Endothelial cell of umbilical vein (primary cell): ENCODE results near the gene GATA6. TPM values are rescaled to one million over a fixed set of nuclear protein-coding genes. Genes with fewer than 3 reads are reported as not detected.

ENCODE experiments used
- BruUV-seq: library from RNA; stranded (reverse); fragments of 400-500 nt; replicated peaks from 2 replicates; lab custom pipeline; 2021; lab: Mats Ljungman, UMichigan
- CTCF ChIA-PET: fragments of 300-600, 350-600 bp; sonication (Branson Sonifier 250); formaldehyde crosslinking; loops from one replicate; lab custom pipeline; 2021; ENCODE audit warnings: antibody characterized with exemption, inconsistent platforms; lab: Charles Lee
- POLR2A ChIA-PET: fragments of 300-600, 350-600 bp; sonication (Branson Sonifier 250); formaldehyde crosslinking; loops from one replicate; lab custom pipeline; 2021; ENCODE audit warnings: antibody characterized with exemption, inconsistent platforms; lab: Charles Lee
- DNase-seq: peaks from one replicate; pipeline ENCODE4 v3.0.0-alpha.2; 2011; ENCODE audit warnings: low read depth, low spot score
- FAIRE-seq: peaks from 2 replicates; lab custom pipeline; 2011; peaks lifted over from hg19 to GRCh38; lab: Jason Lieb, UNC
- H2AFZ ChIP-seq: 2 replicates; pipeline ENCODE4 v1.6.0; 2012; ENCODE audit warnings: low read depth, low read length, control low read depth, inconsistent platforms
- H3K27ac ChIP-seq: 2 replicates; pipeline ENCODE4 v1.5.1; 2011; ENCODE audit warnings: low read depth, mild to moderate bottlenecking, control low read depth, low read length, moderate library complexity; ENCODE audit not compliant: insufficient read depth
- H3K27me3 ChIP-seq, 2 experiments: 2 replicates each; pipeline versions ENCODE4 v1.6.0 to v1.6.1; 2011; ENCODE audit warnings: low read length in 2 of 2, mixed read lengths in 1 of 2; ENCODE audit not compliant: control insufficient read depth in 2 of 2, insufficient read depth in 2 of 2
- H3K36me3 ChIP-seq, 2 experiments: 2 replicates in 1 of 2; 3 replicates in 1 of 2; pipeline ENCODE4 v1.5.1; 2011; ENCODE audit warnings: low read length in 2 of 2, mild to moderate bottlenecking in 1 of 2, moderate library complexity in 1 of 2; ENCODE audit not compliant: control insufficient read depth in 2 of 2, insufficient read depth in 2 of 2; ENCODE audit errors: extremely low read depth in 1 of 2
- H3K4me1 ChIP-seq: 3 replicates; pipeline ENCODE4 v1.5.1; 2011; ENCODE audit warnings: mild to moderate bottlenecking, low read length; ENCODE audit not compliant: control insufficient read depth, insufficient read depth; ENCODE audit errors: extremely low read depth
- H3K4me2 ChIP-seq: 2 replicates; pipeline ENCODE4 v1.6.1; 2011; ENCODE audit warnings: low read length, control low read depth, mixed read lengths; ENCODE audit not compliant: insufficient read depth
- H3K4me3 ChIP-seq, 3 experiments: fragments of 200-600 bp in 1 of 3; sonication (generic), shearing (Covaris generic) in 1 of 3; replicated peaks in 1 of 3; 2 replicates each; pipeline ENCODE4 v1.5.1; 2011 to 2016; ENCODE audit warnings: control low read depth in 3 of 3, low read length in 3 of 3, mild to moderate bottlenecking in 2 of 3, inconsistent platforms in 1 of 3, low read depth in 1 of 3, moderate library complexity in 1 of 3; ENCODE audit not compliant: insufficient read depth in 1 of 3
- H3K79me2 ChIP-seq: 2 replicates; pipeline ENCODE4 v1.6.0; 2012; ENCODE audit warnings: low read length, inconsistent platforms; ENCODE audit not compliant: control insufficient read depth, insufficient read depth
- H3K9ac ChIP-seq: replicated peaks from 2 replicates; pipeline ENCODE3; 2011; ENCODE audit warnings: low read length, control low read depth; ENCODE audit not compliant: insufficient read depth; ENCODE audit errors: extremely low read depth
- H3K9me1 ChIP-seq: replicated peaks from 3 replicates; pipeline ENCODE4 v1.6.0; 2011; ENCODE audit warnings: mild to moderate bottlenecking, low read length; ENCODE audit not compliant: control insufficient read depth, insufficient read depth; ENCODE audit errors: extremely low read depth
- H3K9me3 ChIP-seq: replicated peaks from 2 replicates; pipeline ENCODE4 v1.5.1; 2012; ENCODE audit warnings: low read length, inconsistent platforms; ENCODE audit not compliant: control insufficient read depth, insufficient read depth
- H4K20me1 ChIP-seq: replicated peaks from 2 replicates; pipeline ENCODE3; 2011; ENCODE audit warnings: mild to moderate bottlenecking, low read length; ENCODE audit not compliant: control insufficient read depth, insufficient read depth; ENCODE audit errors: extremely low read depth
- EZH2 ChIP-seq: IDR thresholded peaks from 2 replicates; pipeline ENCODE4 v1.6.1; 2012; ENCODE audit warnings: borderline replicate concordance, low read depth, mild to moderate bottlenecking, moderate library complexity, low read length, inconsistent platforms; ENCODE audit not compliant: severe bottlenecking
- FOS ChIP-seq: IDR thresholded peaks from 2 replicates; pipeline ENCODE4 v1.6.1; 2011; ENCODE audit warnings: mild to moderate bottlenecking, low read length, moderate library complexity, borderline replicate concordance; ENCODE audit not compliant: insufficient read depth
- GATA2 ChIP-seq: IDR thresholded peaks from 2 replicates; pipeline ENCODE4 v1.7.0; 2011; ENCODE audit warnings: low read depth, mild to moderate bottlenecking, moderate library complexity, mixed read lengths, low read length; ENCODE audit not compliant: insufficient read length, insufficient read depth
- JUN ChIP-seq: IDR thresholded peaks from 2 replicates; pipeline ENCODE4 v1.6.1; 2011; ENCODE audit warnings: borderline replicate concordance, low read depth; ENCODE audit not compliant: insufficient read length, insufficient read depth
- MYC ChIP-seq: IDR thresholded peaks from one replicate; pipeline ENCODE4 v1.6.1; 2011; ENCODE audit warnings: mild to moderate bottlenecking, low read depth, low read length
- POLR2A ChIP-seq: IDR thresholded peaks from 2 replicates; pipeline ENCODE4 v1.6.1; 2012; ENCODE audit warnings: low read depth, mild to moderate bottlenecking, control low read depth, low read length
- dilution Hi-C: fragments of 300-500 bp; cut with MboI; formaldehyde crosslinking; loops from one replicate; pipeline ENCODE4 v1.15.0; 2019; ENCODE audit warnings: low sequenced_read_pairs; ENCODE audit not compliant: extremely low pct_ligation_motif_present
- intact Hi-C: fragments of 100-400 bp; cut with micrococcal nuclease; formaldehyde crosslinking; loops from one replicate; pipeline ENCODE4 v1.10.0; 2022
- polyA plus RNA-seq, 4 experiments: library from polyadenylated mRNA; depleted of rRNA in 3 of 4; stranded (reverse) in 3 of 4; unstranded in 1 of 4; fragments of >200 nt; gene quantifications; 2 replicates each; pipeline versions ENCODE4 v1.2.1 to v1.2.3, GENCODE V29; 2011 to 2012; ENCODE audit warnings: missing spikeins in 1 of 4
- total RNA-seq: library from RNA; stranded (reverse); gene quantifications from 2 replicates; pipeline ENCODE4 v1.2.3, GENCODE V29; 2021
- TF ChIP-seq, protein P1 (sequence below), 2 donors: IDR thresholded peaks; 1 replicate in 1 of 2; 2 replicates in 1 of 2; pipeline ENCODE4 v1.5.1; 2011; ENCODE audit warnings: low read length in 2 of 2, mild to moderate bottlenecking in 2 of 2, moderate library complexity in 2 of 2, control low read depth in 1 of 2, inconsistent platforms in 1 of 2, low read depth in 1 of 2; ENCODE audit not compliant: insufficient read depth in 1 of 2; ENCODE audit errors: extremely low read depth in 1 of 2
- TF ChIP-seq, protein P2 (sequence below): IDR thresholded peaks from 2 replicates; pipeline ENCODE4 v1.6.1; 2011; ENCODE audit not compliant: insufficient read depth, insufficient read length

The GATA6 gene
- total and polyA plus RNA-seq, 2 donors (not counting 3 experiments of a cell fraction or from before 2014, with no cell fraction given) = 4.1 to 14.6 TPM

DNA sequence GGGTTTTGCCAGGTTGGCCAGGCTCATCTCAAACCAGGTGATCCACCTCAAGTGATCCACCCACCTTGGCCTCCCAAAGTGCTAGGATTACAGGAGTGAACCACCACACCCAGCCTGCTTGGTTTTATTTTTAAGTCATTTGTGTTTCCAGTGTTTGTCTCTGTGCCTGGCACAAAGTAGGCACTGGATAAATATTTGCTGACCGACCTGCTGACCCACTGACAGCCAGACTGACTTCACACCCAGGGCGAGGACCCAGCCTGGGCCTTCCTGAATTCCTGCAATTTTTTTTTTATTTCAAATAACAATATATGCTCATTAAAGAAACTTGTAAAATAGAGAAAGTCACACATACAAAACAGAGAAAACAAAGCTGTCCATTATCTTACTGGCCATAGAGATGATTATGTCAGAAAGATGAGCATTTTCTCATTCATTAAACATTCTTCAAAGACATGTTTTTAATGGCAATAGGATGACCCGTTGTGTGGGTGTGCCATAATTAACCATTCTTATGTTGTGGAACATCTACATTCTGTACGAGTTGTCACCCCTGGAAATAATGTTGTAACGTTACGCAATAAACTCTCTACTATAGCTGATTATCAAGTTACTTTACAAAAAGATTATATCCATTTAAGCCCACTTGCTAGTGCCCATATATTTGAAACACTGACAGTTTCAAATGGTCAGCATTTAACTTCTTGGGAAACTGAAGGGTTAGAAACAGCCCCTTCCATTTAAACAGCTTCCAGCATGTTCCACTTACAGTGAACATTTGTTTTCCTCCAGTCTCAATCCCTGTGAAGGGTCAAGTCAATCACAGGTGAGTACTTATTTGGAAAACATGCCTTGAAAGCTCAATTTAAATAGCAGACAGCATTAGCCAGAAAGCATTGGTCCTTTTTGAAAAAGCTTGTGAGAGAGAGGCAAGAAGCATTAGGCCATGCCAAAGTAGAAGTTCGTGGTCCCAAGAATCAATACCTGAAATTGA lies 25.7 kb upstream of the GATA6 start:
- no TSS peak for BruUV-seq
- no peaks in the 10 kb centered on the region for H3K4me1 ChIP-seq
- TF ChIP-seq MYC (no peak), JUN (no peak), POLR2A (no peak), GATA2 (no peak)
- H3K9me3 ChIP-seq = no peaks in the 10 kb centered on the region
- intact Hi-C loops (no loop called here), dilution Hi-C loops (no loop called here)
- no peaks in the 10 kb centered on the region for H4K20me1 ChIP-seq
- H3K4me2 ChIP-seq = no peak overlapping the region
- H3K36me3 ChIP-seq = no peaks in the 10 kb centered on the region
- POLR2A ChIA-PET = no interaction called here
- no peaks in the 10 kb centered on the region for H3K79me2 ChIP-seq
- no peak for FAIRE-seq
- peaks cover 11 to 18% of the 10 kb centered on the region in 2 experiments for H3K27me3 ChIP-seq
- CTCF ChIA-PET = interaction anchor here (0.6 to 1.1 kb wide), 2 partner anchors 12 to 59 kb away, joined by 3 to 6 read pairs; no protein-coding TSS in a partner anchor
- H3K9ac ChIP-seq = no peak overlapping the region
- no peaks in the 10 kb centered on the region for H3K9me1 ChIP-seq
- H3K27ac ChIP-seq = no peak overlapping the region
- no peak overlapping the region for H2AFZ ChIP-seq
- DNase-seq = no peak
- no peak overlapping the region for H3K4me3 ChIP-seq

DNA sequence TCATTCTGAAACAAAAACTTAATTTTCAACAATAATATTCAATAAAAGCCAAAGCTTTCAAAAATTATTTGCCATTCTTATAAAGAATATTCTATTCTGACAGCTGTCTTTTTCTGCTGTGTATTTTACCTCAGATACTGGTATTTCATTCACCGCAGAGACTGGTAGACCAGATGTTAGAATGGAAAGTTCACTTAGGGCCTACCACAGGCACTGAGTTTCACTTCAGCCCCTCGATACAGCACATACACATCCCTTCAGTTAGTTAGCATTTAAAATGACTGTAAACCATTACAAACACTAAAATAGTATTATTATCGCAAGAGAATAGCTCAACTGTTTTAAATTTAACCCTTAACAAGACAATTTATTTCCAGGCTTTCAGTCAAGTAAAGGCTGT lies 24.2 kb upstream of the GATA6 start:
- DNase-seq = no peak
- no peaks in the 10 kb centered on the region for H3K79me2 ChIP-seq
- H3K9ac ChIP-seq = no peak overlapping the region
- H3K4me3 ChIP-seq = no peak overlapping the region
- dilution Hi-C loops = no loop called here
- no peaks in the 10 kb centered on the region for H4K20me1 ChIP-seq
- H3K9me3 ChIP-seq = no peaks in the 10 kb centered on the region
- CTCF ChIA-PET = interaction anchor here (0.9 to 1.6 kb wide), 4 partner anchors 9 to 438 kb away, joined by 3 to 6 read pairs (median 3); no protein-coding TSS in a partner anchor
- intact Hi-C loops = no loop called here
- no peaks in the 10 kb centered on the region for H3K9me1 ChIP-seq
- H3K4me2 ChIP-seq = no peak overlapping the region
- no peak overlapping the region for H2AFZ ChIP-seq
- peaks cover 13 to 20% of the 10 kb centered on the region in 2 experiments for H3K27me3 ChIP-seq
- H3K36me3 ChIP-seq = no peaks in the 10 kb centered on the region
- POLR2A ChIA-PET = no interaction called here
- no peak for FAIRE-seq
- TF ChIP-seq GATA2 (no peak), FOS (no peak), EZH2 (no peak), JUN (no peak)
- TF ChIP-seq, protein P1, sequence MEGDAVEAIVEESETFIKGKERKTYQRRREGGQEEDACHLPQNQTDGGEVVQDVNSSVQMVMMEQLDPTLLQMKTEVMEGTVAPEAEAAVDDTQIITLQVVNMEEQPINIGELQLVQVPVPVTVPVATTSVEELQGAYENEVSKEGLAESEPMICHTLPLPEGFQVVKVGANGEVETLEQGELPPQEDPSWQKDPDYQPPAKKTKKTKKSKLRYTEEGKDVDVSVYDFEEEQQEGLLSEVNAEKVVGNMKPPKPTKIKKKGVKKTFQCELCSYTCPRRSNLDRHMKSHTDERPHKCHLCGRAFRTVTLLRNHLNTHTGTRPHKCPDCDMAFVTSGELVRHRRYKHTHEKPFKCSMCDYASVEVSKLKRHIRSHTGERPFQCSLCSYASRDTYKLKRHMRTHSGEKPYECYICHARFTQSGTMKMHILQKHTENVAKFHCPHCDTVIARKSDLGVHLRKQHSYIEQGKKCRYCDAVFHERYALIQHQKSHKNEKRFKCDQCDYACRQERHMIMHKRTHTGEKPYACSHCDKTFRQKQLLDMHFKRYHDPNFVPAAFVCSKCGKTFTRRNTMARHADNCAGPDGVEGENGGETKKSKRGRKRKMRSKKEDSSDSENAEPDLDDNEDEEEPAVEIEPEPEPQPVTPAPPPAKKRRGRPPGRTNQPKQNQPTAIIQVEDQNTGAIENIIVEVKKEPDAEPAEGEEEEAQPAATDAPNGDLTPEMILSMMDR (IDR thresholded peaks at IDR 0.05; ENCODE audit: extremely low read depth in 1 of 2, insufficient read depth in 1 of 2, low read depth in 1 of 2, low read length in 2 of 2) = no peak
- TF ChIP-seq, protein P2, sequence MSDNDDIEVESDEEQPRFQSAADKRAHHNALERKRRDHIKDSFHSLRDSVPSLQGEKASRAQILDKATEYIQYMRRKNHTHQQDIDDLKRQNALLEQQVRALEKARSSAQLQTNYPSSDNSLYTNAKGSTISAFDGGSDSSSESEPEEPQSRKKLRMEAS = no peak
- H3K4me1 ChIP-seq = no peaks in the 10 kb centered on the region
- no TSS peak for BruUV-seq
- H3K27ac ChIP-seq = no peak overlapping the region
